Upper lobe of left lung (tissue), 6 donors: ENCODE results near the gene CCR2. TPM values are rescaled to one million over a fixed set of nuclear protein-coding genes. Genes with fewer than 3 reads are reported as not detected.
"Not testable (repeated sequence)": the region's sequence is repeated elsewhere in the genome, so short reads cannot be mapped to it uniquely, and the experiment has no call there.

ENCODE experiments used
- ATAC-seq, 2 donors: fragments of 200-7000 bp; cut with Tn5 transposase; one replicate each; pipeline ENCODE4 v1.9.1; 2022; ENCODE audit warnings: mild to moderate bottlenecking in 2 of 2, moderate library complexity in 2 of 2; ENCODE audit not compliant: low FRiP score in 2 of 2
- DNase-seq, 2 donors: peaks; one replicate each; pipeline ENCODE4 v3.0.0-alpha.2; 2019 to 2020
- H3K27ac ChIP-seq, 4 donors: fragments of 200-600 bp; sonication (generic); one replicate each; pipeline ENCODE4 v1.5.1; 2016 to 2019
- H3K27me3 ChIP-seq, 4 donors: fragments of 200-600 bp; sonication (generic); one replicate each; pipeline ENCODE4 v1.5.1; 2017 to 2019
- H3K36me3 ChIP-seq, 4 donors: fragments of 200-600 bp; sonication (generic); one replicate each; pipeline ENCODE4 v1.5.1; 2016 to 2019
- H3K4me1 ChIP-seq, 4 donors: fragments of 200-600 bp; sonication (generic); one replicate each; pipeline ENCODE4 v1.5.1; 2018 to 2019
- H3K4me3 ChIP-seq, 4 donors: fragments of 200-600 bp; sonication (generic); one replicate each; pipeline ENCODE4 v1.5.1; 2017 to 2019; ENCODE audit warnings: mild to moderate bottlenecking in 2 of 4, moderate library complexity in 1 of 4
- H3K9me3 ChIP-seq, 4 donors: fragments of 200-600 bp; sonication (generic); one replicate each; pipeline ENCODE4 v1.5.1; 2018 to 2019
- CTCF ChIP-seq, 6 experiments: fragments of 450-650 bp in 4 of 6; fragments of 200-600 bp in 2 of 6; sonication (generic) in 2 of 6; IDR thresholded peaks; one replicate each; pipeline ENCODE4 v1.5.1; 2016 to 2019; ENCODE audit warnings: antibody characterized with exemption in 6 of 6
- EP300 ChIP-seq, 4 donors: sonication (generic); formaldehyde crosslinking; IDR thresholded peaks; one replicate each; pipeline ENCODE4 v1.5.1; 2017; ENCODE audit warnings: antibody characterized with exemption in 4 of 4, control low read depth in 2 of 4
- POLR2A ChIP-seq, 4 donors: fragments of 450-650 bp; IDR thresholded peaks; one replicate each; pipeline ENCODE4 v1.5.1; 2016 to 2017; ENCODE audit warnings: antibody characterized with exemption in 4 of 4, mild to moderate bottlenecking in 2 of 4
- POLR2AphosphoS5 ChIP-seq, 2 donors: sonication (generic); formaldehyde crosslinking; IDR thresholded peaks; one replicate each; pipeline ENCODE4 v1.5.1; 2017; ENCODE audit warnings: antibody characterized with exemption in 2 of 2
- WGBS, 2 donors: methylation state at CpG; one replicate each; pipeline ENCODE4 v1.1.5; 2017 to 2018; 5-methylcytosine and 5-hydroxymethylcytosine counted together
- total RNA-seq, 6 donors: library from RNA; depleted of rRNA in 4 of 6; stranded (reverse); fragments of >200 nt in 4 of 6; gene quantifications; one replicate each; pipeline versions ENCODE4 v1.1.0 to v1.2.1, GENCODE V29; 2016 to 2021
- donor health status: DM: no; HTN: no; CAD: no; lungs with moderate emphysema.
- donor health status: DM: no; HTN: yes; CAD: no; lungs with severe emphysema.

The CCR2 gene
- total RNA-seq, 6 donors from 2014 or later: 2.1 to 27.8 (median 6.6) TPM

GRCh38 chr3:46383951-46384330 is 30.0 kb downstream of the CCR2 start:
- 49 to 50% methylated on average over 5 of the region's 5 CpGs for WGBS, 2 donors
- Histone ChIP-seq H3K27ac (peak overlapping the region in 2 of 4 donors; percentile 28 to 70), H3K4me3 (no peak overlapping the region), H3K36me3 (no peaks in the 10 kb centered on the region), H3K27me3 (no peaks in the 10 kb centered on the region), H3K9me3 (no peaks in the 10 kb centered on the region), H3K4me1 (peaks cover 40 to 50% (median 44%) of the 10 kb centered on the region in 4 donors)
- DNase-seq (no peak), ATAC-seq (no peak)
- TF ChIP-seq EP300 (IDR thresholded peaks at IDR 0.05): no peak
- TF ChIP-seq POLR2A (IDR thresholded peaks at IDR 0.05): no peak
- TF ChIP-seq POLR2AphosphoS5 (IDR thresholded peaks at IDR 0.05): no peak
- no peak for TF ChIP-seq CTCF (IDR thresholded peaks at IDR 0.05)

GRCh38 chr3:46386205-46386604 is 32.3 kb downstream of the CCR2 start:
- Histone ChIP-seq H3K27ac (peak overlapping the region in 3 of 4 donors; percentile 27 to 54 (median 32)), H3K9me3 (no peaks in the 10 kb centered on the region), H3K27me3 (no peaks in the 10 kb centered on the region), H3K4me1 (peaks cover 27 to 34% (median 31%) of the 10 kb centered on the region in 4 donors), H3K4me3 (no peak overlapping the region), H3K36me3 (no peaks in the 10 kb centered on the region)
- DNase-seq: peak in 1 of 2 donors; percentile 45
- peak; percentile 38 to 59 for ATAC-seq
- WGBS, 2 donors: 9 to 30% methylated on average over 4 of the region's 4 CpGs
- TF ChIP-seq POLR2AphosphoS5 (IDR thresholded peaks at IDR 0.05) (no peak), POLR2A (IDR thresholded peaks at IDR 0.05) (peak in 1 of 4 donors; percentile 38)

- not testable (repeated sequence) for H3K27me3 ChIP-seq, DNase-seq, H3K9me3 ChIP-seq, H3K27ac ChIP-seq, H3K4me3 ChIP-seq, ATAC-seq, H3K36me3 ChIP-seq
- WGBS, 2 donors: 84 to 90% methylated on average over 4 of the region's 4 CpGs
- H3K4me1 ChIP-seq: peaks cover 16 to 25% (median 21%) of the 10 kb centered on the region in 4 donors
These were observed 34.9 kb downstream of the CCR2 start for GRCh38 chr3:46388847-46389246.

- TF ChIP-seq POLR2AphosphoS5 (IDR thresholded peaks at IDR 0.05): no peak
- no peak for TF ChIP-seq CTCF (IDR thresholded peaks at IDR 0.05)
- no peak for TF ChIP-seq POLR2A (IDR thresholded peaks at IDR 0.05)
- TF ChIP-seq EP300 (IDR thresholded peaks at IDR 0.05): no peak
- Histone ChIP-seq H3K36me3 (no peaks in the 10 kb centered on the region), H3K4me3 (no peak overlapping the region), H3K9me3 (no peaks in the 10 kb centered on the region), H3K4me1 (peaks cover 17 to 25% (median 21%) of the 10 kb centered on the region in 4 donors), H3K27me3 (no peaks in the 10 kb centered on the region), H3K27ac (no peak overlapping the region)
- DNase-seq (no peak), ATAC-seq (no peak)
- 87 to 90% methylated on average over 6 of the region's 6 CpGs for WGBS, 2 donors
These were observed 35.4 kb downstream of the CCR2 start for GRCh38 chr3:46389306-46389705.

GRCh38 chr3:46391526-46391925 is 37.6 kb downstream of the CCR2 start:
- H3K4me3 ChIP-seq, H3K36me3 ChIP-seq, H3K9me3 ChIP-seq, H3K27ac ChIP-seq, H3K27me3 ChIP-seq, DNase-seq, ATAC-seq: not testable (repeated sequence)
- H3K4me1 ChIP-seq: peaks cover 15 to 38% (median 30%) of the 10 kb centered on the region in 4 donors
- 94% methylated on average over 5 of the region's 5 CpGs for WGBS, 2 donors

GRCh38 chr3:46393011-46393410 is 39.1 kb downstream of the CCR2 start:
- 64 to 72% methylated on average over 2 of the region's 2 CpGs for WGBS, 2 donors
- Histone ChIP-seq H3K36me3 (no peaks in the 10 kb centered on the region), H3K27ac (no peak overlapping the region), H3K4me3 (no peak overlapping the region), H3K4me1 (peaks cover 14 to 48% (median 40%) of the 10 kb centered on the region in 4 donors), H3K9me3 (no peaks in the 10 kb centered on the region), H3K27me3 (no peaks in the 10 kb centered on the region)
- TF ChIP-seq POLR2AphosphoS5 (IDR thresholded peaks at IDR 0.05) (no peak), CTCF (IDR thresholded peaks at IDR 0.05) (no peak), EP300 (IDR thresholded peaks at IDR 0.05) (no peak), POLR2A (IDR thresholded peaks at IDR 0.05) (no peak)
- DNase-seq (no peak), ATAC-seq (no peak)
